Neural cell (in vitro differentiated cells): ENCODE data around the gene RNASEL. TPM values are rescaled to one million over a fixed set of nuclear protein-coding genes. Genes with fewer than 3 reads are reported as not detected.

Experiments used
- H2AFZ ChIP-seq: fragments of 200-600, 300-800 bp; sonication (generic), shearing (Covaris generic); 2 replicates; pipeline ENCODE4 v1.6.0; 2014; ENCODE audit warnings: low read depth, mild to moderate bottlenecking, antibody characterized with exemption, low read length, moderate library complexity
- H3F3A ChIP-seq: fragments of 200-600 bp; shearing (Covaris generic); 2 replicates; pipeline ENCODE4 v1.6.1; 2016; ENCODE audit warnings: mild to moderate bottlenecking, moderate library complexity, mixed read lengths, antibody characterized with exemption, low read length; ENCODE audit not compliant: insufficient read depth, poor library complexity, severe bottlenecking
- H3K27ac ChIP-seq: fragments of 200-600, 300-800 bp; sonication (generic), shearing (Covaris generic); 2 replicates; pipeline ENCODE4 v1.5.1; 2014; ENCODE audit warnings: mild to moderate bottlenecking, low read length, moderate library complexity
- H3K27me3 ChIP-seq: fragments of 300-800, 200-600 bp; sonication (generic), shearing (Covaris generic); 2 replicates; pipeline ENCODE4 v1.6.0; 2014; ENCODE audit warnings: mild to moderate bottlenecking, low read depth, low read length, moderate library complexity; ENCODE audit not compliant: insufficient read depth
- H3K36me3 ChIP-seq: fragments of 300-800, 200-600 bp; sonication (generic), shearing (Covaris generic); 2 replicates; pipeline ENCODE4 v1.5.1; 2014; ENCODE audit warnings: mild to moderate bottlenecking, antibody characterized with exemption, low read length, moderate library complexity; ENCODE audit not compliant: insufficient read depth
- H3K4me2 ChIP-seq: fragments of 300-800, 200-600 bp; sonication (generic), shearing (Covaris generic); 2 replicates; pipeline ENCODE4 v1.6.0; 2014; ENCODE audit warnings: mild to moderate bottlenecking, low read length
- H3K4me3 ChIP-seq: fragments of 300-800, 200-600 bp; sonication (generic), shearing (Covaris generic); 2 replicates; pipeline ENCODE4 v1.5.1; 2014; ENCODE audit warnings: mild to moderate bottlenecking, low read length, moderate library complexity
- H3K79me2 ChIP-seq: fragments of 200-600 bp; shearing (Covaris generic); replicated peaks from 2 replicates; pipeline ENCODE4 v1.6.0; 2014; ENCODE audit warnings: mild to moderate bottlenecking, low read length, moderate library complexity; ENCODE audit not compliant: insufficient read depth
- H3K9ac ChIP-seq: fragments of 300-800, 200-600 bp; sonication (generic), shearing (Covaris generic); 2 replicates; pipeline ENCODE4 v1.6.1; 2016; ENCODE audit warnings: mild to moderate bottlenecking, low read length, mixed read lengths
- H3K9me2 ChIP-seq: fragments of 200-600 bp; shearing (Covaris generic); 2 replicates; pipeline ENCODE4 v1.6.1; 2016; ENCODE audit warnings: mild to moderate bottlenecking, low read length, mixed read lengths; ENCODE audit not compliant: insufficient read depth
- H3K9me3 ChIP-seq: fragments of 200-600, 300-800 bp; sonication (generic), shearing (Covaris generic); 2 replicates; pipeline ENCODE4 v1.6.1; 2016; ENCODE audit warnings: mild to moderate bottlenecking, mixed run types, low read length, moderate library complexity, mixed read lengths
- H4K20me1 ChIP-seq: fragments of 200-600 bp; shearing (Covaris generic); 2 replicates; pipeline ENCODE4 v1.6.1; 2016; ENCODE audit warnings: mild to moderate bottlenecking, mixed run types; ENCODE audit not compliant: insufficient read depth
- EP300 ChIP-seq: fragments of 450-650 bp; conservative IDR thresholded peaks from 2 replicates; pipeline ENCODE4 v1.6.1; 2014; ENCODE audit warnings: antibody characterized with exemption, mild to moderate bottlenecking, moderate library complexity; ENCODE audit not compliant: poor library complexity, severe bottlenecking
- EZH2 ChIP-seq: fragments of 200-600, 300-800 bp; shearing (Covaris generic), sonication (generic); IDR thresholded peaks from 2 replicates; pipeline ENCODE4 v1.6.1; 2014; ENCODE audit warnings: antibody characterized with exemption, low read length, borderline replicate concordance, mild to moderate bottlenecking; ENCODE audit not compliant: insufficient read depth, poor library complexity, severe bottlenecking
- MXI1 ChIP-seq: fragments of 450-650 bp; conservative IDR thresholded peaks from 2 replicates; pipeline ENCODE4 v1.6.1; 2014; ENCODE audit warnings: antibody characterized with exemption, mild to moderate bottlenecking; ENCODE audit not compliant: poor library complexity, severe bottlenecking
- POLR2AphosphoS5 ChIP-seq: IDR thresholded peaks from 2 replicates; pipeline ENCODE4 v1.6.1; 2012
- RAD21 ChIP-seq: fragments of 450-650 bp; conservative IDR thresholded peaks from 2 replicates; pipeline ENCODE4 v1.6.1; 2014; ENCODE audit warnings: antibody characterized with exemption, mild to moderate bottlenecking, moderate library complexity
- SMC3 ChIP-seq: fragments of 450-650 bp; conservative IDR thresholded peaks from 2 replicates; pipeline ENCODE4 v1.6.1; 2014; ENCODE audit warnings: antibody characterized with exemption, mild to moderate bottlenecking, moderate library complexity; ENCODE audit not compliant: poor library complexity
- TAF1 ChIP-seq: IDR thresholded peaks from 2 replicates; pipeline ENCODE4 v1.6.1; 2012; ENCODE audit warnings: low read depth
- polyA plus RNA-seq: library from polyadenylated mRNA; depleted of rRNA; stranded (reverse); fragments of >200 nt; gene quantifications from 2 replicates; pipeline ENCODE4 v1.2.3, GENCODE V29; 2014
- TF ChIP-seq, protein P1 (sequence below): IDR thresholded peaks from 2 replicates; pipeline ENCODE4 v1.6.1; 2012; ENCODE audit warnings: borderline replicate concordance
- TF ChIP-seq, protein P2 (sequence below): fragments of 450-650 bp; IDR thresholded peaks from 2 replicates; pipeline ENCODE4 v1.5.1; 2014; ENCODE audit warnings: antibody characterized with exemption, mild to moderate bottlenecking, moderate library complexity; ENCODE audit not compliant: poor library complexity, severe bottlenecking

Gene RNASEL
- polyA plus RNA-seq, 1 donor from 2014 or later, result 0.47 TPM

- Histone ChIP-seq H3K9me2 (no peaks in the 10 kb centered on the region), H3K36me3 (no peaks in the 10 kb centered on the region), H4K20me1 (no peaks in the 10 kb centered on the region), H3F3A (no peaks in the 10 kb centered on the region), H3K4me2 (no peak overlapping the region), H2AFZ (no peak overlapping the region), H3K79me2 (no peaks in the 10 kb centered on the region), H3K27ac (no peak overlapping the region), H3K9ac (no peak overlapping the region), H3K4me3 (no peak overlapping the region), H3K27me3 (no peaks in the 10 kb centered on the region), H3K9me3 (no peaks in the 10 kb centered on the region)
- TF ChIP-seq RAD21 (no peak), EP300 (no peak), EZH2 (no peak), SMC3 (no peak), MXI1 (no peak), TAF1 (no peak), POLR2AphosphoS5 (no peak)
- TF ChIP-seq, protein P1, sequence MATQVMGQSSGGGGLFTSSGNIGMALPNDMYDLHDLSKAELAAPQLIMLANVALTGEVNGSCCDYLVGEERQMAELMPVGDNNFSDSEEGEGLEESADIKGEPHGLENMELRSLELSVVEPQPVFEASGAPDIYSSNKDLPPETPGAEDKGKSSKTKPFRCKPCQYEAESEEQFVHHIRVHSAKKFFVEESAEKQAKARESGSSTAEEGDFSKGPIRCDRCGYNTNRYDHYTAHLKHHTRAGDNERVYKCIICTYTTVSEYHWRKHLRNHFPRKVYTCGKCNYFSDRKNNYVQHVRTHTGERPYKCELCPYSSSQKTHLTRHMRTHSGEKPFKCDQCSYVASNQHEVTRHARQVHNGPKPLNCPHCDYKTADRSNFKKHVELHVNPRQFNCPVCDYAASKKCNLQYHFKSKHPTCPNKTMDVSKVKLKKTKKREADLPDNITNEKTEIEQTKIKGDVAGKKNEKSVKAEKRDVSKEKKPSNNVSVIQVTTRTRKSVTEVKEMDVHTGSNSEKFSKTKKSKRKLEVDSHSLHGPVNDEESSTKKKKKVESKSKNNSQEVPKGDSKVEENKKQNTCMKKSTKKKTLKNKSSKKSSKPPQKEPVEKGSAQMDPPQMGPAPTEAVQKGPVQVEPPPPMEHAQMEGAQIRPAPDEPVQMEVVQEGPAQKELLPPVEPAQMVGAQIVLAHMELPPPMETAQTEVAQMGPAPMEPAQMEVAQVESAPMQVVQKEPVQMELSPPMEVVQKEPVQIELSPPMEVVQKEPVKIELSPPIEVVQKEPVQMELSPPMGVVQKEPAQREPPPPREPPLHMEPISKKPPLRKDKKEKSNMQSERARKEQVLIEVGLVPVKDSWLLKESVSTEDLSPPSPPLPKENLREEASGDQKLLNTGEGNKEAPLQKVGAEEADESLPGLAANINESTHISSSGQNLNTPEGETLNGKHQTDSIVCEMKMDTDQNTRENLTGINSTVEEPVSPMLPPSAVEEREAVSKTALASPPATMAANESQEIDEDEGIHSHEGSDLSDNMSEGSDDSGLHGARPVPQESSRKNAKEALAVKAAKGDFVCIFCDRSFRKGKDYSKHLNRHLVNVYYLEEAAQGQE, result no peak
- TF ChIP-seq, protein P2, sequence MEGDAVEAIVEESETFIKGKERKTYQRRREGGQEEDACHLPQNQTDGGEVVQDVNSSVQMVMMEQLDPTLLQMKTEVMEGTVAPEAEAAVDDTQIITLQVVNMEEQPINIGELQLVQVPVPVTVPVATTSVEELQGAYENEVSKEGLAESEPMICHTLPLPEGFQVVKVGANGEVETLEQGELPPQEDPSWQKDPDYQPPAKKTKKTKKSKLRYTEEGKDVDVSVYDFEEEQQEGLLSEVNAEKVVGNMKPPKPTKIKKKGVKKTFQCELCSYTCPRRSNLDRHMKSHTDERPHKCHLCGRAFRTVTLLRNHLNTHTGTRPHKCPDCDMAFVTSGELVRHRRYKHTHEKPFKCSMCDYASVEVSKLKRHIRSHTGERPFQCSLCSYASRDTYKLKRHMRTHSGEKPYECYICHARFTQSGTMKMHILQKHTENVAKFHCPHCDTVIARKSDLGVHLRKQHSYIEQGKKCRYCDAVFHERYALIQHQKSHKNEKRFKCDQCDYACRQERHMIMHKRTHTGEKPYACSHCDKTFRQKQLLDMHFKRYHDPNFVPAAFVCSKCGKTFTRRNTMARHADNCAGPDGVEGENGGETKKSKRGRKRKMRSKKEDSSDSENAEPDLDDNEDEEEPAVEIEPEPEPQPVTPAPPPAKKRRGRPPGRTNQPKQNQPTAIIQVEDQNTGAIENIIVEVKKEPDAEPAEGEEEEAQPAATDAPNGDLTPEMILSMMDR, result no peak
These were observed 18.5 kb downstream of the RNASEL start for GRCh38 chr1:182570611-182570970.

DNA sequence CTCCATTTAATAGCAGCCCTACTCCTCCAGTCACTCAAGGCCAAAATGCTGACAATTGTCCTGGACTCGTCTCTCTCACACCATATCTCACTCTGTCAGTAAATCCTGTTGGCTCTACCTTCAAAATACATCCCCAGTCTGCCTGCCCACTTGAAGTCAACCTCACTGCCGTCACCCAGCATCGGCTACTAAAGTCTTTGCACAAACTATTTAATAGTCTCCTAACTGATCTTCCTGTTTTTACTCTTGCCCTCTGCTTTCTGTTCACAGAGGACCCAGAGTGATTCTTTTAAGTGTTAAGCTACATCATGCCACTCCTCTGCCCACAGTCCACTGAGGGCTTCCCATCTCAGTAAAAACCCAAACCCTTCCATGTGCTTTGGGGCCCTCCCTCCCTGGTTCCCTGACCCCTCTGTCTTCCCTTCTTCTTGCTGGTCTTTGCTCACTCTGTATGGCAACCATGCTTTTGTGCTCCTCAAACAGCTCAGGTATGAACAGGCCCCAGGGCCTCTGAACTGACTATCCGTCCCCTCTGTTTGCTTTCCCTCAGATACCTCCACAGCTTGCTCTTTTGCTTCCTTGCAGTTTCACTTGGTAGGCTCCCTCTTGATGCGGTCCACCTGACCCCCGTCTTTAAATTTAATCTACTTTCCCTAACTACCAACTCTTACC lies 19.0 kb downstream of the RNASEL start:
- no peak for TF ChIP-seq EZH2
- no peak overlapping the region for H3K9ac ChIP-seq
- H4K20me1 ChIP-seq, result no peaks in the 10 kb centered on the region
- H3K9me3 ChIP-seq, result no peaks in the 10 kb centered on the region
- no peaks in the 10 kb centered on the region for H3K79me2 ChIP-seq
- no peak overlapping the region for H2AFZ ChIP-seq
- no peaks in the 10 kb centered on the region for H3F3A ChIP-seq
- no peak overlapping the region for H3K27ac ChIP-seq
- H3K27me3 ChIP-seq, result no peaks in the 10 kb centered on the region
- H3K36me3 ChIP-seq, result no peaks in the 10 kb centered on the region
- no peak overlapping the region for H3K4me2 ChIP-seq
- no peaks in the 10 kb centered on the region for H3K9me2 ChIP-seq
- H3K4me3 ChIP-seq, result no peak overlapping the region
